GM23248 (cell line): ENCODE results near the gene TTLL3. TPM values are rescaled to one million over a fixed set of nuclear protein-coding genes. Genes with fewer than 3 reads are reported as not detected.

ENCODE experiments used
- DNase-seq: peaks from one replicate; pipeline ENCODE4 v3.0.0-alpha.2; 2015
- H2AFZ ChIP-seq: fragments of 200-600 bp; sonication (generic); 2 replicates; pipeline ENCODE4 v1.6.1; 2016; ENCODE audit warnings: antibody characterized with exemption
- H3F3A ChIP-seq: fragments of 200-600 bp; sonication (generic); 2 replicates; pipeline ENCODE4 v1.6.1; 2016; ENCODE audit warnings: mild to moderate bottlenecking, antibody characterized with exemption, mixed run types; ENCODE audit not compliant: insufficient read depth
- H3K27ac ChIP-seq: fragments of 200-600 bp; sonication (generic); 2 replicates; pipeline ENCODE4 v1.5.1; 2016; ENCODE audit warnings: mild to moderate bottlenecking
- H3K27me3 ChIP-seq: fragments of 200-600 bp; sonication (generic); replicated peaks from 2 replicates; pipeline ENCODE4 v1.6.1; 2016; ENCODE audit warnings: mild to moderate bottlenecking; ENCODE audit not compliant: insufficient read depth
- H3K36me3 ChIP-seq: fragments of 200-600 bp; sonication (generic); 2 replicates; pipeline ENCODE4 v1.6.1; 2016; ENCODE audit warnings: low read depth, mild to moderate bottlenecking
- H3K4me1 ChIP-seq: fragments of 200-600 bp; sonication (generic); 2 replicates; pipeline ENCODE4 v1.6.1; 2016; ENCODE audit warnings: mild to moderate bottlenecking; ENCODE audit not compliant: insufficient read depth
- H3K4me2 ChIP-seq: fragments of 200-600 bp; sonication (generic); one replicate; pipeline ENCODE4 v1.6.1; 2016; ENCODE audit warnings: mild to moderate bottlenecking; ENCODE audit not compliant: unreplicated experiment
- H3K4me3 ChIP-seq: fragments of 200-600 bp; sonication (generic); 2 replicates; pipeline ENCODE4 v1.5.1; 2016; ENCODE audit warnings: mild to moderate bottlenecking
- H3K79me2 ChIP-seq: fragments of 200-600 bp; sonication (generic); 2 replicates; pipeline ENCODE4 v1.6.1; 2016; ENCODE audit warnings: mild to moderate bottlenecking; ENCODE audit not compliant: insufficient read depth
- H3K9ac ChIP-seq: fragments of 200-600 bp; sonication (generic); 2 replicates; pipeline ENCODE4 v1.6.1; 2016; ENCODE audit warnings: mild to moderate bottlenecking
- H3K9me2 ChIP-seq: fragments of 200-600 bp; sonication (generic); 2 replicates; pipeline ENCODE4 v1.6.1; 2016; ENCODE audit warnings: mixed run types, mild to moderate bottlenecking, moderate library complexity; ENCODE audit not compliant: insufficient read depth
- H3K9me3 ChIP-seq: fragments of 200-600 bp; sonication (generic); one replicate; pipeline ENCODE4 v1.6.1; 2017; ENCODE audit warnings: low read depth
- H4K20me1 ChIP-seq: fragments of 200-600 bp; sonication (generic); 2 replicates; pipeline ENCODE4 v1.6.0; 2016; ENCODE audit not compliant: insufficient read depth
- EZH2 ChIP-seq: fragments of 200-600 bp; sonication (generic); IDR thresholded peaks from 2 replicates; pipeline ENCODE4 v1.6.1; 2018; ENCODE audit warnings: antibody characterized with exemption, mild to moderate bottlenecking; ENCODE audit not compliant: insufficient read depth, poor library complexity, severe bottlenecking
- EZH2phosphoT487 ChIP-seq: fragments of 200-600 bp; sonication (generic); IDR thresholded peaks from 2 replicates; pipeline ENCODE4 v1.6.1; 2018; ENCODE audit warnings: antibody characterized with exemption, moderate library complexity, mild to moderate bottlenecking, low read depth; ENCODE audit not compliant: insufficient read depth
- WGBS, 2 experiments: methylation state at CpG; one replicate each; pipeline ENCODE4 v1.1.6; 2015 to 2017; ENCODE audit warnings: low lambda C conversion rate in 2 of 2, low coverage in 1 of 2; ENCODE audit errors: missing lambda C conversion rate in 2 of 2; 5-methylcytosine and 5-hydroxymethylcytosine counted together
- in situ Hi-C: fragments of 300-500 bp; cut with MboI; formaldehyde crosslinking; loops from 2 replicates; pipeline ENCODE4 v1.15.0; 2020
- polyA plus RNA-seq: library from polyadenylated mRNA; unstranded; fragments of >200 nt; fragmentation: Nextera tagmentation; extraction: Ambion mirVana; gene quantifications from 2 replicates; pipeline ENCODE4 v1.2.1, GENCODE V29; 2016
- total RNA-seq: library from RNA; depleted of rRNA; stranded (reverse); fragments of >200 nt; shearing (Covaris generic); gene quantifications from 2 replicates; pipeline ENCODE4 v1.2.3, GENCODE V29; 2014; rRNA removed

TTLL3 gene
- total RNA-seq, result 30.3 and 31.1 TPM in 2 replicates
- polyA plus RNA-seq, result 20.1 and 26.9 TPM in 2 replicates

DNA sequence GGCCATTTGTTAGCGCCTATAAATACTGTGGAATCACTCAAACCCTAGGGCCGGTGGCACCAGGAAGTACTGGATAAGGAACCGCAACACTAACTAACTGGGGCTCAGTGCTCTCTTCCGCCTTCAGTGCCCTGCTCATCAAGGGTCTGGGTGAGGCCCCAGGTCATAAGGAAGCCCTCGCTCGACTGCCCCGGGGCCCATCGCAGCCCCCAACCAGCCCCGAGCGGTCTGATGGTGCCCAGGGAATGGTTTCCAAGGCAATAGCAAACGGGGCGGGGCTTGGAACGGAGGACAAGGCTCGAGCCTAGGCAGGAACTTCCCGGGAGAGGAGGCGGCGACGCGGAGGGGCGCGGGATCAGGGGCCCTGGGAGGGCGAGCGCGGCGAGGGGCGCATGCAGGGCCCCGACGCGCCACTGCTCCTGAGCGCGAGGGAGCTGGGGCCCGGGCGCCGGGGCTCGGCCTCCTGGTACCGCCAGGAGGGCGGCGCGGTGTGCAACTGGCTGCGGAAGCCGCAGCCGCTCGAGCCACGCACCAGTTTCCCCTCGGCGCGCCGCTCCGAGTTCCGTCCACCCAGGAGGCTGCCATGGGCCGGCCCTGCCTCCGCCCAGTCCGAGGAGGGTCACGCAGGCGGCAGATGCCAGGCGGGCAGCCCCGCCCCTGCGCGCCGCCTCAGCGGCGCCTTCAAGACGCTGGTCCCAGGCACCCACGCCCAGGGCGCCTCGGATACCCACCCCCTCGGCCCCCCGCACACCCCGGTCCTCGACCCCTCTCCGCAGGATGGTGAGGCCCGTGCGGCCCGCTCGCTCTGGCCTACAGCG lies at the start of gene TTLL3:
Gene TTLL3 (plus strand): TSS at position 648 of the 818 bp plus-strand sequence. CDS start 400 bp downstream, outside the sequence.
- peak; percentile 87 for DNase-seq
- in situ Hi-C loops, result no loop called here
- TF ChIP-seq EZH2phosphoT487 (no peak), EZH2 (no peak)
- Histone ChIP-seq H3K9me3 (no peaks in the 10 kb centered on the region), H3K36me3 (peaks cover 12% of the 10 kb centered on the region), H3K79me2 (peaks cover under 1% of the 10 kb centered on the region; the same call in 1 of the 2 replicates), H2AFZ (peak within 1 kb of the TSS; percentile 47), H3K9ac (peak within 1 kb of the TSS; percentile 92), H4K20me1 (no peaks in the 10 kb centered on the region), H3K4me3 (peak within 1 kb of the TSS; percentile 71), H3K4me2 (peak within 1 kb of the TSS; percentile 84), H3K27ac (peak within 1 kb of the TSS; percentile 86), H3K9me2 (no peaks in the 10 kb centered on the region), H3K27me3 (no peaks in the 10 kb centered on the region), H3K4me1 (peaks cover 12% of the 10 kb centered on the region), H3F3A (peaks cover 42% of the 10 kb centered on the region)
- 2 to 3% methylated on average over 29 to 65 of the region's 76 CpGs for WGBS, 2 experiments

DNA sequence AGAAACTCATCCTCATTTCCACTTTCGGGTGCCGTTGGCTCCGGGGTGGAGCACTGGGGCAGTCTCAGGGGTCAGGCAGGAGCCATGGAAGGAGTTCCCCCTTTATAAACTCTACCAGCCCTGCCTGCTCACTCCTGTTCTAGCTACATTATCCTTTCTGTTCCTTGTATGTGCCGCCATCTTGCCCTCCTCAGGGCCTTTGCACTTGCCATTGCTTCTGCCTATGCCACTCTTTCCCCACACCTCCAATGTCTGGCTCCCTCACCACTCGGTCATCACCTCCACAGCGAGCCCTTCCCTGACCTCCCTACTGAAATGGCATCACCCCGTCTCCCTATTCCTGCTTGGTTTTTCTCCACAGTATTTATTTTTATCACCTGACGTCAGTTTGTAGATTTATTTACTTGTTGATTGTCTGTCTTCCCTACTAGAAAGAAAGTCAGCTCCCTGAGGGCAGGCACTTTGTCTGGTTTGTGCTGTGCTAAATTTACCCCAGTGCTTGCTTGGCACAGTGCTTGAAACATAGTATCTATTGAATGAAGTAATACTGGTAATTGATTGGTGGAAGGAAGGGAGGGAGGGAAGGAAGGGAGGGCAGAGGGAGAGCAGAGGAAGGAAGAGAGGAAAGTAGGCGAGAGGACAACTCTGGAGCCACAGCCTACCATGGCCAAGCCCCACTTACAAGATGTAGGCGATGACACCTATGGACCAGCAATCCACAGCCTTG lies 49.1 kb upstream of the TTLL3 start:
- H3K4me2 ChIP-seq, result no peak overlapping the region
- H3K4me3 ChIP-seq, result no peak overlapping the region
- no peaks in the 10 kb centered on the region for H3K9me3 ChIP-seq
- no peak for DNase-seq
- H3K27me3 ChIP-seq, result no peaks in the 10 kb centered on the region
- no peak overlapping the region for H2AFZ ChIP-seq
- H3K27ac ChIP-seq, result no peak overlapping the region
- TF ChIP-seq EZH2phosphoT487 (no peak), EZH2 (no peak)
- no peaks in the 10 kb centered on the region for H3F3A ChIP-seq
- H3K9ac ChIP-seq, result no peak overlapping the region
- WGBS, 2 experiments, result 95 to 98% methylated on average over 10 of the region's 10 CpGs
- no peaks in the 10 kb centered on the region for H3K79me2 ChIP-seq
- no peaks in the 10 kb centered on the region for H3K9me2 ChIP-seq
- H3K4me1 ChIP-seq, result no peaks in the 10 kb centered on the region
- in situ Hi-C loops, result no loop called here
- peaks cover 8% of the 10 kb centered on the region; the same call in 1 of the 2 replicates for H3K36me3 ChIP-seq
- no peaks in the 10 kb centered on the region for H4K20me1 ChIP-seq

GRCh38 chr3:9761919-9762318 lies 48.1 kb upstream of the TTLL3 start:
- Histone ChIP-seq H3K27ac (no peak overlapping the region), H3K9me3 (no peaks in the 10 kb centered on the region), H3K79me2 (no peaks in the 10 kb centered on the region), H3F3A (no peaks in the 10 kb centered on the region), H2AFZ (no peak overlapping the region), H3K27me3 (no peaks in the 10 kb centered on the region), H4K20me1 (no peaks in the 10 kb centered on the region), H3K9ac (no peak overlapping the region), H3K4me1 (no peaks in the 10 kb centered on the region), H3K9me2 (no peaks in the 10 kb centered on the region), H3K4me3 (no peak overlapping the region), H3K4me2 (no peak overlapping the region), H3K36me3 (peaks cover 8% of the 10 kb centered on the region; the same call in 1 of the 2 replicates)
- 88 to 91% methylated on average over 5 of the region's 5 CpGs for WGBS, 2 experiments
- no peak for TF ChIP-seq EZH2
- in situ Hi-C loops, result no loop called here
- peak; percentile 30 for DNase-seq

DNA sequence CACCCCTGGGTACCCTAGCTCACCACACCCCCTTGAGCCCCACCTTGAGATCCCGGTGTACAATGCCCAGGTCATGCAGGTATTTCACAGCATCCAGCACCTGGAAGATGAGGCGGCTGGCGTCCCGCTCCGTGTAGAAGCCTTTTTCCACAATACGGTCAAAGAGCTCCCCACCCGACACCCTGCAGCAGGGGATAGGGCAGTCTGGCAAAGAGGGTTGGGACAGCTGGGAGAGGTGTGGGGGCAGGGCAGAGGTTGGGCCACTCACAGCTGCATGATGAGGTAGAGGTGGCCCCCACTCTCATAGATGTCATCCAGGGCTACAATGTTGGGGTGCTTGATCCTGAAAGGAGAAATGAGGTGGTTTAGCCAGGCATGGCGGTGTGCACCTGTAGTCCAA lies 47.2 kb upstream of the TTLL3 start:
- H3K36me3 ChIP-seq, result peaks cover 5% of the 10 kb centered on the region; the same call in 1 of the 2 replicates
- H3K4me1 ChIP-seq, result no peaks in the 10 kb centered on the region
- TF ChIP-seq EZH2phosphoT487 (no peak), EZH2 (no peak)
- no peaks in the 10 kb centered on the region for H3K79me2 ChIP-seq
- no peaks in the 10 kb centered on the region for H4K20me1 ChIP-seq
- H3K27ac ChIP-seq, result no peak overlapping the region
- H3K4me3 ChIP-seq, result no peak overlapping the region
- no peak overlapping the region for H2AFZ ChIP-seq
- 94 to 95% methylated on average over 8 of the region's 8 CpGs for WGBS, 2 experiments
- H3F3A ChIP-seq, result no peaks in the 10 kb centered on the region
- H3K9ac ChIP-seq, result no peak overlapping the region
- no peak overlapping the region for H3K4me2 ChIP-seq
- in situ Hi-C loops, result no loop called here
- DNase-seq, result no peak
- H3K9me3 ChIP-seq, result no peaks in the 10 kb centered on the region
- H3K9me2 ChIP-seq, result no peaks in the 10 kb centered on the region
- H3K27me3 ChIP-seq, result no peaks in the 10 kb centered on the region
